HepG2 (cell line): Measurements from ENCODE around the gene SECTM1. TPM values are rescaled to one million over a fixed set of nuclear protein-coding genes. Genes with fewer than 3 reads are reported as not detected.

ENCODE experiments used
- NFE2 ChIP-seq: sonication (generic); formaldehyde crosslinking; IDR thresholded peaks from 2 replicates; pipeline ENCODE4 v1.4.0; 2020; ENCODE audit warnings: missing genetic modification reagents
- SAFB2 ChIP-seq: sonication (generic); formaldehyde crosslinking; IDR thresholded peaks from 2 replicates; pipeline ENCODE4 v1.5.1; 2020; ENCODE audit warnings: missing genetic modification reagents, low read depth, mild to moderate bottlenecking, borderline replicate concordance
- SKI ChIP-seq: fragments of 450-650 bp; IDR thresholded peaks from one replicate; pipeline ENCODE4 v1.6.1; 2018; ENCODE audit warnings: mild to moderate bottlenecking; ENCODE audit not compliant: partially characterized antibody
- ZNF142 ChIP-seq: sonication (generic); formaldehyde crosslinking; IDR thresholded peaks from 2 replicates; pipeline ENCODE4 v1.4.0; 2020; ENCODE audit warnings: missing genetic modification reagents
- ZNF318 ChIP-seq: sonication (generic); formaldehyde crosslinking; IDR thresholded peaks from 2 replicates; pipeline ENCODE4 v1.4.0; 2020; ENCODE audit warnings: mild to moderate bottlenecking, missing genetic modification reagents
- polyA plus RNA-seq, 8 experiments: library from polyadenylated mRNA; depleted of rRNA in 3 of 8; stranded (reverse) in 7 of 8; unstranded in 1 of 8; fragments of >200 nt; fragmentation: Illumina TruSeq in 4 of 8; extraction: Trizol in 4 of 8; gene quantifications; 2 replicates each; pipeline versions ENCODE4 v1.2.1 to v1.2.3, GENCODE V29; 2011 to 2016; ENCODE audit warnings: low read depth in 4 of 8, missing spikeins in 1 of 8, mixed read lengths in 1 of 8; ENCODE audit not compliant: insufficient read depth in 1 of 8
- total RNA-seq, 5 experiments: library from RNA; depleted of rRNA; stranded (reverse); fragments of >200 nt; fragmentation: Illumina TruSeq; extraction: Trizol; gene quantifications; 2 replicates each; pipeline ENCODE4 v1.2.3, GENCODE V29; 2016; ENCODE audit warnings: low read depth in 1 of 5

SECTM1 gene
- total and polyA plus RNA-seq, 2 of the 13 experiments (the other 11 are each of a cell fraction or from before 2014, with no cell fraction given): 3.5 to 5.3 TPM

GRCh38 chr17:82325286-82326180 lies 8.0 kb downstream of the SECTM1 start (continued):
- peak; percentile 91 for TF ChIP-seq ZNF318 (CRISPR knock-in tag)
- TF ChIP-seq SKI: peak; percentile 94
- no peak for TF ChIP-seq NFE2 (CRISPR knock-in tag)
- TF ChIP-seq SAFB2 (CRISPR knock-in tag): no peak
- peak; percentile 83 for TF ChIP-seq ZNF142 (CRISPR knock-in tag)
